HepG2 (cell line): ENCODE data around the gene SLC2A11. TPM values are rescaled to one million over a fixed set of nuclear protein-coding genes. Genes with fewer than 3 reads are reported as not detected.

Experiments used
- GMEB2 ChIP-seq: IDR thresholded peaks from 2 replicates; pipeline ENCODE4 v1.6.1; 2016; ENCODE audit warnings: missing biosample characterization, missing genetic modification reagents, low read depth
- HDAC1 ChIP-seq: sonication (generic); formaldehyde crosslinking; IDR thresholded peaks from 2 replicates; pipeline ENCODE4 v1.5.1; 2020; ENCODE audit warnings: mild to moderate bottlenecking, missing genetic modification reagents
- HOXA5 ChIP-seq: sonication (generic); formaldehyde crosslinking; IDR thresholded peaks from 2 replicates; pipeline ENCODE4 v1.4.0; 2020; ENCODE audit warnings: missing genetic modification reagents
- IKZF4 ChIP-seq: sonication (generic); formaldehyde crosslinking; IDR thresholded peaks from 2 replicates; pipeline ENCODE4 v1.5.1; 2020; ENCODE audit warnings: borderline replicate concordance, mild to moderate bottlenecking, low read depth, missing genetic modification reagents; ENCODE audit errors: not compliant biosample characterization
- IRF2 ChIP-seq: IDR thresholded peaks from 2 replicates; pipeline ENCODE4 v1.6.1; 2018; ENCODE audit warnings: missing genetic modification reagents, missing compliant biosample characterization
- KMT2A ChIP-seq: sonication (generic); formaldehyde crosslinking; IDR thresholded peaks from 2 replicates; pipeline ENCODE4 v1.4.0; 2020; ENCODE audit warnings: missing genetic modification reagents
- MED13 ChIP-seq: sonication (generic); formaldehyde crosslinking; IDR thresholded peaks from 2 replicates; pipeline ENCODE4 v1.5.0; 2020; ENCODE audit warnings: missing genetic modification reagents
- PITX1 ChIP-seq: sonication (generic); formaldehyde crosslinking; IDR thresholded peaks from 2 replicates; pipeline ENCODE4 v1.5.1; 2020; ENCODE audit warnings: mild to moderate bottlenecking, missing genetic modification reagents
- SP4 ChIP-seq: sonication (generic); formaldehyde crosslinking; IDR thresholded peaks from 2 replicates; pipeline ENCODE4 v1.8.1; 2023; ENCODE audit warnings: mild to moderate bottlenecking, missing genetic modification reagents
- THAP11 ChIP-seq: IDR thresholded peaks from 2 replicates; pipeline ENCODE4 v1.6.1; 2016; ENCODE audit warnings: missing biosample characterization, missing genetic modification reagents
- ZFP36 ChIP-seq: fragments of 150-350 bp; IDR thresholded peaks from 2 replicates; pipeline ENCODE4 v1.6.1; 2018; ENCODE audit warnings: borderline replicate concordance, low read length, low read depth; ENCODE audit not compliant: partially characterized antibody
- ZNF207 ChIP-seq: fragments of 450-650 bp; IDR thresholded peaks from 2 replicates; pipeline ENCODE4 v1.6.1; 2016; ENCODE audit warnings: antibody characterized with exemption, borderline replicate concordance
- ZNF337 ChIP-seq: sonication (generic); formaldehyde crosslinking; IDR thresholded peaks from 2 replicates; pipeline ENCODE4 v1.5.1; 2020; ENCODE audit warnings: missing genetic modification reagents, low read depth, mild to moderate bottlenecking, borderline replicate concordance
- ZNF572 ChIP-seq: sonication (generic); formaldehyde crosslinking; IDR thresholded peaks from 2 replicates; pipeline ENCODE4 v1.5.1; 2020; ENCODE audit warnings: mild to moderate bottlenecking, missing genetic modification reagents
- ZSCAN31 ChIP-seq: sonication (generic); formaldehyde crosslinking; IDR thresholded peaks from 2 replicates; pipeline ENCODE4 v1.5.0; 2020; ENCODE audit warnings: low read depth, mild to moderate bottlenecking, missing genetic modification reagents
- polyA plus RNA-seq, 8 experiments: library from polyadenylated mRNA; depleted of rRNA in 3 of 8; stranded (reverse) in 7 of 8; unstranded in 1 of 8; fragments of >200 nt; fragmentation: Illumina TruSeq in 4 of 8; extraction: Trizol in 4 of 8; gene quantifications; 2 replicates each; pipeline versions ENCODE4 v1.2.1 to v1.2.3, GENCODE V29; 2011 to 2016; ENCODE audit warnings: low read depth in 4 of 8, missing spikeins in 1 of 8, mixed read lengths in 1 of 8; ENCODE audit not compliant: insufficient read depth in 1 of 8
- total RNA-seq, 5 experiments: library from RNA; depleted of rRNA; stranded (reverse); fragments of >200 nt; fragmentation: Illumina TruSeq; extraction: Trizol; gene quantifications; 2 replicates each; pipeline ENCODE4 v1.2.3, GENCODE V29; 2016; ENCODE audit warnings: low read depth in 1 of 5
- TF ChIP-seq, protein P1 (sequence below): sonication (generic); formaldehyde crosslinking; IDR thresholded peaks from 2 replicates; pipeline ENCODE4 v1.5.0; 2020; ENCODE audit warnings: missing genetic modification reagents
- TF ChIP-seq, protein P2 (sequence below): IDR thresholded peaks from 2 replicates; pipeline ENCODE4 v1.6.1; 2016; ENCODE audit warnings: missing genetic modification reagents, missing compliant biosample characterization
- TF ChIP-seq, protein P3 (sequence below): sonication (generic); formaldehyde crosslinking; IDR thresholded peaks from 2 replicates; pipeline ENCODE4 v1.9.0; 2021; ENCODE audit warnings: mild to moderate bottlenecking, missing genetic modification reagents
- TF ChIP-seq, protein P4 (sequence below): sonication (generic); formaldehyde crosslinking; IDR thresholded peaks from 2 replicates; pipeline ENCODE4 v1.5.1; 2020; ENCODE audit warnings: missing genetic modification reagents, mild to moderate bottlenecking, borderline replicate concordance

SLC2A11 gene
- total and polyA plus RNA-seq, 2 of the 13 experiments (the other 11 are each of a cell fraction or from before 2014, with no cell fraction given), result 15.2 to 15.4 TPM

- TF ChIP-seq IKZF4 (CRISPR knock-in tag) (no peak), THAP11 (CRISPR knock-in tag) (peak; percentile 47; the same call in 1 of the 2 replicates), ZFP36 (no peak), ZNF207 (no peak), IRF2 (CRISPR knock-in tag) (no peak; the same call in 1 of the 2 replicates), MED13 (CRISPR knock-in tag) (no peak), HDAC1 (CRISPR knock-in tag) (peak; percentile 79), HOXA5 (CRISPR knock-in tag) (no peak), ZNF337 (CRISPR knock-in tag) (no peak), SP4 (CRISPR knock-in tag) (no peak), KMT2A (peak; percentile 58; the same call in 1 of the 2 replicates), PITX1 (CRISPR knock-in tag) (no peak), GMEB2 (CRISPR knock-in tag) (no peak), ZSCAN31 (no peak), ZNF572 (no peak)
- TF ChIP-seq, protein P1, sequence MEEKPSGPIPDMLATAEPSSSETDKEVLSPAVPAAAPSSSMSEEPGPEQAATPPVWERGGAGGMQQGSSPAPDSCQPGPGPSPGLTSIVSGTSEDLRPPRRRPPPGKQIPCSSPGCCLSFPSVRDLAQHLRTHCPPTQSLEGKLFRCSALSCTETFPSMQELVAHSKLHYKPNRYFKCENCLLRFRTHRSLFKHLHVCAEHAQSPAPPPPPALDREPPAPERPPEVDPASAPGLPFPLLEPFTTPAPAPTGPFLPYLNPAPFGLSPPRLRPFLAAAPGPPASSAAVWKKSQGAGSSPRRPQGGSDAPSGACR (CRISPR knock-in tag), result no peak
- TF ChIP-seq, protein P2, sequence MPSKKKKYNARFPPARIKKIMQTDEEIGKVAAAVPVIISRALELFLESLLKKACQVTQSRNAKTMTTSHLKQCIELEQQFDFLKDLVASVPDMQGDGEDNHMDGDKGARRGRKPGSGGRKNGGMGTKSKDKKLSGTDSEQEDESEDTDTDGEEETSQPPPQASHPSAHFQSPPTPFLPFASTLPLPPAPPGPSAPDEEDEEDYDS (CRISPR knock-in tag), result no peak
- TF ChIP-seq, protein P3, sequence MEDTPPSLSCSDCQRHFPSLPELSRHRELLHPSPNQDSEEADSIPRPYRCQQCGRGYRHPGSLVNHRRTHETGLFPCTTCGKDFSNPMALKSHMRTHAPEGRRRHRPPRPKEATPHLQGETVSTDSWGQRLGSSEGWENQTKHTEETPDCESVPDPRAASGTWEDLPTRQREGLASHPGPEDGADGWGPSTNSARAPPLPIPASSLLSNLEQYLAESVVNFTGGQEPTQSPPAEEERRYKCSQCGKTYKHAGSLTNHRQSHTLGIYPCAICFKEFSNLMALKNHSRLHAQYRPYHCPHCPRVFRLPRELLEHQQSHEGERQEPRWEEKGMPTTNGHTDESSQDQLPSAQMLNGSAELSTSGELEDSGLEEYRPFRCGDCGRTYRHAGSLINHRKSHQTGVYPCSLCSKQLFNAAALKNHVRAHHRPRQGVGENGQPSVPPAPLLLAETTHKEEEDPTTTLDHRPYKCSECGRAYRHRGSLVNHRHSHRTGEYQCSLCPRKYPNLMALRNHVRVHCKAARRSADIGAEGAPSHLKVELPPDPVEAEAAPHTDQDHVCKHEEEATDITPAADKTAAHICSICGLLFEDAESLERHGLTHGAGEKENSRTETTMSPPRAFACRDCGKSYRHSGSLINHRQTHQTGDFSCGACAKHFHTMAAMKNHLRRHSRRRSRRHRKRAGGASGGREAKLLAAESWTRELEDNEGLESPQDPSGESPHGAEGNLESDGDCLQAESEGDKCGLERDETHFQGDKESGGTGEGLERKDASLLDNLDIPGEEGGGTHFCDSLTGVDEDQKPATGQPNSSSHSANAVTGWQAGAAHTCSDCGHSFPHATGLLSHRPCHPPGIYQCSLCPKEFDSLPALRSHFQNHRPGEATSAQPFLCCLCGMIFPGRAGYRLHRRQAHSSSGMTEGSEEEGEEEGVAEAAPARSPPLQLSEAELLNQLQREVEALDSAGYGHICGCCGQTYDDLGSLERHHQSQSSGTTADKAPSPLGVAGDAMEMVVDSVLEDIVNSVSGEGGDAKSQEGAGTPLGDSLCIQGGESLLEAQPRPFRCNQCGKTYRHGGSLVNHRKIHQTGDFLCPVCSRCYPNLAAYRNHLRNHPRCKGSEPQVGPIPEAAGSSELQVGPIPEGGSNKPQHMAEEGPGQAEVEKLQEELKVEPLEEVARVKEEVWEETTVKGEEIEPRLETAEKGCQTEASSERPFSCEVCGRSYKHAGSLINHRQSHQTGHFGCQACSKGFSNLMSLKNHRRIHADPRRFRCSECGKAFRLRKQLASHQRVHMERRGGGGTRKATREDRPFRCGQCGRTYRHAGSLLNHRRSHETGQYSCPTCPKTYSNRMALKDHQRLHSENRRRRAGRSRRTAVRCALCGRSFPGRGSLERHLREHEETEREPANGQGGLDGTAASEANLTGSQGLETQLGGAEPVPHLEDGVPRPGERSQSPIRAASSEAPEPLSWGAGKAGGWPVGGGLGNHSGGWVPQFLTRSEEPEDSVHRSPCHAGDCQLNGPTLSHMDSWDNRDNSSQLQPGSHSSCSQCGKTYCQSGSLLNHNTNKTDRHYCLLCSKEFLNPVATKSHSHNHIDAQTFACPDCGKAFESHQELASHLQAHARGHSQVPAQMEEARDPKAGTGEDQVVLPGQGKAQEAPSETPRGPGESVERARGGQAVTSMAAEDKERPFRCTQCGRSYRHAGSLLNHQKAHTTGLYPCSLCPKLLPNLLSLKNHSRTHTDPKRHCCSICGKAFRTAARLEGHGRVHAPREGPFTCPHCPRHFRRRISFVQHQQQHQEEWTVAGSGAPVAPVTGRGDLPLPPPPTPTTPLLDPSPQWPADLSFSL (CRISPR knock-in tag), result no peak
- TF ChIP-seq, protein P4, sequence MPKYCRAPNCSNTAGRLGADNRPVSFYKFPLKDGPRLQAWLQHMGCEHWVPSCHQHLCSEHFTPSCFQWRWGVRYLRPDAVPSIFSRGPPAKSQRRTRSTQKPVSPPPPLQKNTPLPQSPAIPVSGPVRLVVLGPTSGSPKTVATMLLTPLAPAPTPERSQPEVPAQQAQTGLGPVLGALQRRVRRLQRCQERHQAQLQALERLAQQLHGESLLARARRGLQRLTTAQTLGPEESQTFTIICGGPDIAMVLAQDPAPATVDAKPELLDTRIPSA (CRISPR knock-in tag), result no peak
Observed at GRCh38 chr22:23849009-23850006, 8.4 kb upstream of the SLC2A11 start (continued).
